LHCN-M2 (cell line): Measurements from ENCODE around the gene ENOX1. TPM values are rescaled to one million over a fixed set of nuclear protein-coding genes. Genes with fewer than 3 reads are reported as not detected.
A peak's percentile ranks its signal among the peaks of the same experiment; 100 is the strongest.

Experiments used
- DNase-seq: peaks from one replicate; pipeline ENCODE4 v3.0.0-alpha.2; 2012; ENCODE audit warnings: low read depth
- total RNA-seq: library from RNA; depleted of rRNA; stranded (reverse); fragments of >200 nt; gene quantifications from 2 replicates; pipeline ENCODE4 v1.2.3, GENCODE V29; 2014

Gene ENOX1
- total RNA-seq, 1 experiment from 2014 or later: 7.7 TPM

DNA sequence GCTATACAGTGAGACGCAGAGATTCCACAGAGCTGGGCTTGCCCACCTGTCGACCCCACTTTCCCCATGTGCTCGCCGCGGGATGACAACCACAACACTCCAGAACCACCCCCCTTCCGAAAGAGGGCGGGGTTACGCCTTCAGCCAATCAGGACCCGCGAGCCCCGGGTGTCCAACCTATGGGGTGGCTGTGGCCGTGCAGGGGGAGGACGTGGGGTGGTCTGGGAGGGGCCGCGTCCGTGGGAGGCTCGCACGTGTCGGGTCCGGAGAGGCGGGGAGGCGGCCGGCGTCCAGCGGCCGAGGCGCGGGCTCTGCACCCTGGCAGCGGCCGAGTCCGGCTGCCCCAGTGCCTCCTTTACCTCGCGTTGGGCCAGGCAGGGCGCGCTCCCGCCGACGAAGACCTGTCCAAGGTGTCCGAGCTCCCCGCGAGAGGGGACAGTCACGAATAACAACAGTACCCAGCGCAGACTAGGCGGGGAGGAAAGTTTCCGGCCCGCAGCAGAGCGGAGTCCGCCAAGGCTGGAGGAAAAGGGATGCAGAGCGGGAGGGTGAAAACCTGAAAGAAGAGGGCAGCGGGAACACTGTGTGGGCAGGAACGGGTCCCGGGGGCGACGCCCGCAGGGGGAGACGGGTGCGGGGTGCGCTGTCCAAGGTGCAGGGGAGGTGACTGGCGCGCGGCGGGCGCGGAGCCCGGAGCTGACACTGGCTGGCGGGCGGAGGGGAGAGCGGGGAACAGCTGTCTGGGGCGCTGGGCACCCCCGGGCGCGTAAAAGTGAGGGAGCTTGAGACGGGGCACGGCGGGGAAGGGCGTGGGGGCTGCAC lies 911 bp downstream of the ENOX1 start:
- peak; percentile 83 for DNase-seq

DNA sequence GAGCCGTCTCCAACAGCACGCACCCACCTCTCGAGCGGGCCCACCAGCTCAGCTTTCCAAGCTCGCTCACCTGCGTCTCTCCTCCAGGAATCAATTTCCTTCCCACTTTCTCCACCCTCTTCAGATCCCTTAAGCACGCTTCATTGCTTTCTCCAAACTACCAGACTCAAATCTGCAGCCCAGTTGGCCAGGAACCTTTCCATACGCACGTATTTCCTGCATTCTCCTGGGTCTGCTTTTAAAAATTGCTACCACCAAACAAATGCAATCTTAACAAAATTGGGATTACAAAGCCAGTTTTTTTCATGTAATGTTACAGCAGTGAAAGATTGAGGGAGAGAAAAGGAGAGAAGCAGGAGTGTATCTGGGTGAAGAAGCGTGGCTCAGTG lies 1.5 kb downstream of the ENOX1 start:
- no peak for DNase-seq

- DNase-seq: peak; percentile 79
Measured at GRCh38 chr13:43784496-43784895, 2.3 kb downstream of the ENOX1 start.

- DNase-seq: peak; percentile 95
Measured at GRCh38 chr13:43783820-43784219, 3.0 kb downstream of the ENOX1 start.

DNA sequence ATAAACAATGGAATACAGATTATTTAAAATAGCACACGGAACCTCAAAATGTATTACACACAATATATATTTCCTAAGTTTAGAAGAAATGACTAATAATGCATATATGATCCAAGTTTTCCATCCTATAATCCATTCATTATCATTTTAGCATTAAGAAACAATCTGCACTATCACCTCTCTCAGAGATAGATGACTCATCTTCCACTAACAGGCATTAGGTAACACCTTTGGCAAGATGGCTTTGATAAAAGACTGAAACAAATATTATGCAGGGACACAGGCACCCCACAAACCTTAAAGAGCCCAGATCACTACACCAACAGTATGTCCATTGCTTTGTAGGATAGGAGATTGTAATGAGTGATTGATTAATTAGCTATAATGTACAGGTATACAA lies 4.1 kb downstream of the ENOX1 start:
- no peak for DNase-seq

- DNase-seq: no peak
Measured at GRCh38 chr13:43780666-43781065, 6.1 kb downstream of the ENOX1 start.

- DNase-seq: peak; percentile 73
Measured at GRCh38 chr13:43776501-43777079, 10.2 kb downstream of the ENOX1 start.

DNA sequence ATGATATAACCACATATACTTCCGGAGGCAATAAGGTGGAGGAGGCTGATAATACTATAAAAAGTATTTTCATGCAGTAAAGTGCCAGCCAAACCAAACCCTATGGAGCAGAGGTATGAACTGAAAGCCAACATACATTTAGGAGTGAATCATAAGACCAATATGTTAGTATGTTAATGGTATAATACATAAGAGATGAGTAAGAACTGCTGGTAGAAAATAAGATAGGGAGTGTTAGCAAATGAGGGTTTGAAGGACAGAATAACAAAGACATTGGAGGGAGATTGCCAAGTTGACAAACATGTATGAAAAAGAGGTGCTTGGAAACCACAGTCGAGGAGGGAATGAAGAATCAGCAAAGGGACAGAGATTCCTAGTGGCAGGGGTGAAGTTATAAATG lies 10.8 kb downstream of the ENOX1 start:
- DNase-seq: no peak

DNA sequence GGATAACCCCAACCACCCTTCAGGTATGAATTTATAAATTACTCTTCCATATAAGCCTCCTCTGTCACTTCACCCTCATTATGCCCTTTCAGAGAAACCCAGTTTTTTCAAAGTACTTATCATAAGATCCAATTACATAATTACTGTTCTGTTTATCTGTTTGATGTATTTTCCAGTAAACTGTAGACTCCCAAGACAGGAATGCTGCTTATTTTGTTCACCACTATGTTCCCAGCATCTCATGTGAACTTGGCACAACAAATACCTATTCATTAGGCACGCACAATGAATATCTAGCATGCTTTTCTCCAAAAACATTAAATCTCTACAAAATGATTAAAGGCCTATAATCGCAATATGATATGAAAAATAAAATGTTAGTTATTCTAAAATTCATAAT lies 13.2 kb downstream of the ENOX1 start:
- DNase-seq: no peak

DNA sequence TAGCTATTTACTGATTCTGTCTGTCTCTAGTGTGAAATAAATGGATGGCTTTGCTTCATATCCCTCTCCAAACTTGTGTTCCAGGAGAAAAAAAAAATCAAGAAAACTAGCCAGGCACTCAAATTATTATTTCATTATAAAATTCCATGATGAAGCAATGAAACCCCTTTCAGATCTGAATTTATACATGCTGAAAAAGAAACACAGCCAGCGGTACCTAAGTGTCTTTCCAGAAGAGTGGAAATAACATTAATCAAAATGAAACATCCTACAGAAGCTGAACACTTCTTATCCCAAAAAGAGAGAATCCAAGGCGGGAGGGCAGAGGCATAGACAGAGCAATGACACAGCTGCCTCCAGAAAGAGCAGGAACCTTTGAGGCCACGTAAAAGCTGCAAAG lies 15.9 kb downstream of the ENOX1 start:
- DNase-seq: no peak

GRCh38 chr13:43769529-43769928 lies 17.2 kb downstream of the ENOX1 start:
- no peak for DNase-seq

DNA sequence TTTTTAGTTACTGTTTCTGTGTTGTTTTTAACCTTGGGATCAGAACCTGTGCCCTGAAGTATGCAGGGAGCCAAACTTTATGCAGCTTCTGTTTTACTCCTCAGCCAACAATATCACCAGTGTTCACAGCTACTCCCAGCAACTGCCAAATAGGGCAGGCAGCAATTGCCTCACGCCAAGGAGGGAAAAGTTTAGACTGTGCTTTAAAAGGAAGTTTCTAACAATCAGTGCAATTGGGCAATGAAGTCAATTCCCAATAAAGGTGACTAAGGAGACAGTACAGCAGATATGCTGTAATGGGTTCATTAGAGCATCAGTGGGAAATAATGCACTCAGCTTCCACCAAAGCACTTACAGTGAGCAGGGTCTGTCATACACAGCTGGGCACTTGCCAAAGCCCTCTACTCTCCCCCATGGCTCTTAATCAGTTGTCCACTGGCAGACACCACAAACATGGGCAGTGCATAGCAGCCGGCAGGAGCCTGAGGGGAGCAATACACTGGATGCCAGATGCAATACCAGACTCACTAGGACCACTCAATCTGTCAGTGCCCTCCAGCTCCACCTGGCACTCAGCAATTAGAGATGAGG lies 19.3 kb downstream of the ENOX1 start:
- DNase-seq: no peak

DNA sequence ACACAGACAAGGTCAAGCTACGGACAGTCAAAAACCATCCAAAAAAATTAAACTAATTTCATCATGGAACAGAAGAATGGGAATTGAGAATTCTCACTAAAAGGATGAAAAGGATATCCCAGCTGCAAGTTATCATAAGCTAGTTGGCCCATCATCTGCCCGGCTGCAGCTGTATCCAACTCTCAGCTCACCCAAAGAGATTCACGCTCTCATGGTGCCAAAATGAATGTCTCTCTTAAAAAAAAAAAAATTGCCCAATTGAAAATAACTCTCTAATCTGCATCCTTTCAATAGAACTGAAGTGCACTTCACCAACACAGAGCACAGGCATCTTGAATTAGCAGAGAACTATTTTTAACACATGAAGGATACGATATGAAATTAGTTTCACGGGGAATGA lies 20.0 kb downstream of the ENOX1 start:
- no peak for DNase-seq

- DNase-seq: no peak
Measured at GRCh38 chr13:43764349-43764748, 22.4 kb downstream of the ENOX1 start.

GRCh38 chr13:43763143-43763759 lies 23.5 kb downstream of the ENOX1 start:
- DNase-seq: no peak

DNA sequence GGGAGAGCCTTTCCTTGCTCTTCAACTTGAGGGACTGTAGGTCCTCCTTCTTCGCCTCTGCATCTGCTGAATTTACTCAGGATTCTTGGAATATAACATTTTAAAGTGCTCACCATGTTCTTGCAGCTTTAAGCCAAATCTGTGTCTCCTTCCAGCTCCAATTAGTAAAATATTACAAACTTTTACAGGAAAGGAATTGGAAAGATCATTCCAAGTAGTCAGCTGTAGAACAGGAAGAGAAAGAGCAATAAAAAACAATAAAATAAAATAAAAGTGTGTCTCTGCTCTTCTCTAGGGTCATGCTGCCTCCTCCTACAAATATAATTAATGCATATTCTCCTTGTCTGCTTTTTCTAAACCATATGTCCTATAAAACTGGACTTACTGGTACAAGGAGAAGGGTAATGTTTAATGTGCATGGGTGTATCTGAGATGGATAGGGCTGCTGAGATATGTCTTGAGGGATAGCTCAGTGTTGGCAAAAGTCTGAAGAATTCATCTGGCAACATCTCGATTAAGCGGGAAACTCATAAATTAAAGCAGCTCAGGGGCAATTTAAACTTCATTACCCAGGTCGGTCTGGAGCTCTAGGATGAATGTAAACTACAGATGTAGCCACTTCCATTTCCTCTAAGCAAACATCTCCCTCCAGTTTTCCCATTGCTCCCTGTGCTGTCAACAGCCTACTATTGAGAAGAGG lies 25.0 kb downstream of the ENOX1 start:
- no peak for DNase-seq

DNA sequence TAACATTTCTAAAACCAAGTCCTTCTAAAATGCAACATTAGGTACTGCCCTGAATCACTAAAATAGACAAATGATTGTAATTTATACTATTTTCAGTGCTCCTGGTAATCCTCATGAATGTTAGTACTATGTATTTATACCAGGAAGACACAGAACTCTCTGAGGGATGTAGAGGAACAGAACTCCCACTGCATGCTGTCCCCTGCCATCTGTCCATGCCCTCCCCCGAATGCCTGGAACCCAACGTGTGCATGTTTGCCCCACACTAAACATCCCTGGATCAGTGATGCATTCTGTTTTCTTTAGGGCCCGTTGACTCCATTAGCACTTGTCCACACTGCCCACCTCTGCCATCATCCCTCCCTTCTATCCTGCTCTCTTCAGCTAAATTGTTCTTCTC lies 26.5 kb downstream of the ENOX1 start:
- DNase-seq: no peak

- DNase-seq: no peak
Measured at GRCh38 chr13:43758834-43759233, 27.9 kb downstream of the ENOX1 start.

GRCh38 chr13:43757266-43757665 lies 29.5 kb downstream of the ENOX1 start:
- peak; percentile 29 for DNase-seq

DNA sequence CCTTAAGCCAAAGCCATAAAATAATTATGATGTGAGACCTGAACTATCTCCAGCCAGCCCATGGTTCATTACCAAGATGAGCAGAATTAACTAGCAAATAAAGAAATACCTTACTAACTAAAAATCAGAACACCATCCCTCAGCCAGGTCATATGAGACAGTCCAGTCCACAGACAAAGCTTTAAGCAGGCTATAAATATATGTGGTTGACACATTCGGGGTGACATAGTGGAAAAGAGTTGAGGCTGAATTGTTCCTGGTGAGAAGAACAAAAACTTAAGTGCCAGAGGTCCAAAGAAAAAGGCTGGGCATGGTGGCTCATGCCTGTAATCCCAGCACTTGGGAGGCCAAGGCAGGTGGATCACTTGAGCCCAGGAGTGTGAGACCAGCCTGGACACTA lies 30.9 kb downstream of the ENOX1 start:
- DNase-seq: no peak

GRCh38 chr13:43751624-43752023 lies 35.1 kb downstream of the ENOX1 start:
- DNase-seq: no peak

DNA sequence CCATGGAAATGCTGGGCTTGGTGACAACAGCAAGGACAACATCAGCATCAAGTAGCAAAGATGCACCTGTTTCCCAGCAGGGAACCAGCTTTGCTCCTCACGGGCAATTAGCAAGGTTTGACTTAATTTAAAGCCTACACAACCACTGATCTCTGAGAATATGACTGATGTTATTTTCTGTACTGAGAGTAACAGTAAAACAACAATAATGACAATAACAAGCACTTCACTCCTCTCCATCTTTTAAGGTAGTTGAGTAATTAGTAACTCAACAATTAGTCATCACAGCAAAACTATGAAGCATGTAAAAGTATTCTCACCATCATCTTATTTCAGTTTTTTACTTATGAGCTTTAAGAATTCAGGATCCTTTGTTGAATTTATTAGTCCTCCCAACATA lies 37.3 kb downstream of the ENOX1 start:
- no peak for DNase-seq
